Stimulated activated CD4-positive, alpha-beta T cell treated with anti-CD3 and anti-CD28 coated beads, Interleukin-4, amount 100 ng/mL, for 4 hours (primary cell): ENCODE measurements around the gene HOXD9.

Experiments
- DNase-seq, 2 experiments: peaks; one replicate each; pipeline ENCODE4 v3.0.0-alpha.2; 2020

HOXD9 gene

GRCh38 chr2:176085861-176086771 is 36.4 kb upstream of the HOXD9 start:
- no peak for DNase-seq

- no peak for DNase-seq
Observed at GRCh38 chr2:176087330-176088047, 35.0 kb upstream of the HOXD9 start.

- DNase-seq: no peak
Observed at GRCh38 chr2:176088048-176088936, 34.2 kb upstream of the HOXD9 start.

- no peak for DNase-seq
Observed at GRCh38 chr2:176088937-176089842, 33.3 kb upstream of the HOXD9 start.

GRCh38 chr2:176089843-176090395 is 32.6 kb upstream of the HOXD9 start:
- no peak for DNase-seq

- no peak for DNase-seq
Observed at GRCh38 chr2:176090862-176091261, 31.7 kb upstream of the HOXD9 start.

- DNase-seq: no peak
Observed at GRCh38 chr2:176091329-176092258, 30.9 kb upstream of the HOXD9 start.

GRCh38 chr2:176092270-176093144 is 30.0 kb upstream of the HOXD9 start, which contains the start of gene HOXD13:
HOXD13 (plus strand) TSS chr2:176092721; CDS start chr2:176092891, 170 bp downstream.
- DNase-seq: no peak

- DNase-seq: no peak
Observed at GRCh38 chr2:176093145-176093897, 29.2 kb upstream of the HOXD9 start.

GRCh38 chr2:176093898-176094249 is 28.6 kb upstream of the HOXD9 start:
- DNase-seq: no peak

- no peak for DNase-seq
Observed at GRCh38 chr2:176094349-176094748, 28.2 kb upstream of the HOXD9 start.

GRCh38 chr2:176095421-176095820 is 27.1 kb upstream of the HOXD9 start:
- no peak for DNase-seq

GRCh38 chr2:176096243-176096985 is 26.1 kb upstream of the HOXD9 start:
- no peak for DNase-seq

GRCh38 chr2:176096986-176097819 is 25.3 kb upstream of the HOXD9 start:
- peak; percentile 34 to 59 for DNase-seq

GRCh38 chr2:176097820-176098365 is 24.6 kb upstream of the HOXD9 start:
- DNase-seq: no peak

- no peak for DNase-seq
Observed at GRCh38 chr2:176098366-176099158, 24.0 kb upstream of the HOXD9 start.
